Endometrial microvascular endothelial cells (primary cell): ENCODE measurements around the gene NUB1. TPM values are rescaled to one million over a fixed set of nuclear protein-coding genes. Genes with fewer than 3 reads are reported as not detected.

ENCODE experiments used
- in situ Hi-C: cut with HindIII; loops from 2 replicates; pipeline ENCODE4 v1.10.0; 2017; ENCODE audit warnings: low sequenced_read_pairs, low pct_unique_long_range_greater_than_20kb; ENCODE audit errors: inconsistent ontology term
- total RNA-seq: library from RNA; depleted of rRNA; stranded (reverse); fragments of >200 nt; gene quantifications from one replicate; pipeline ENCODE4 v1.2.3, GENCODE V29; 2015; ENCODE audit errors: inconsistent ontology term

Gene NUB1
- total RNA-seq, 1 donor from 2014 or later, result 30.9 TPM

GRCh38 chr7:151312831-151313809 lies 28.5 kb upstream of the NUB1 start:
- in situ Hi-C loops, result no loop called here

GRCh38 chr7:151313857-151314256 lies 27.8 kb upstream of the NUB1 start:
- in situ Hi-C loops, result no loop called here

GRCh38 chr7:151314401-151314800 lies 27.2 kb upstream of the NUB1 start:
- in situ Hi-C loops, result no loop called here

- in situ Hi-C loops, result no loop called here
Observed at GRCh38 chr7:151315038-151315655, 26.5 kb upstream of the NUB1 start.

- in situ Hi-C loops, result no loop called here
Observed at GRCh38 chr7:151316896-151317295, 24.7 kb upstream of the NUB1 start.

- in situ Hi-C loops, result no loop called here
Observed at GRCh38 chr7:151317936-151318335, 23.7 kb upstream of the NUB1 start.

- in situ Hi-C loops, result no loop called here
Observed at GRCh38 chr7:151319189-151319588, 22.4 kb upstream of the NUB1 start.

GRCh38 chr7:151320263-151320845 lies 21.3 kb upstream of the NUB1 start:
- in situ Hi-C loops, result no loop called here

GRCh38 chr7:151321341-151321740 lies 20.3 kb upstream of the NUB1 start:
- in situ Hi-C loops, result no loop called here

GRCh38 chr7:151322906-151323305 lies 18.7 kb upstream of the NUB1 start:
- in situ Hi-C loops, result no loop called here

GRCh38 chr7:151327022-151327421 lies 14.6 kb upstream of the NUB1 start:
- in situ Hi-C loops, result no loop called here

- in situ Hi-C loops, result no loop called here
Observed at GRCh38 chr7:151327659-151328058, 14.0 kb upstream of the NUB1 start.

- in situ Hi-C loops, result no loop called here
Observed at GRCh38 chr7:151330181-151330580, 11.4 kb upstream of the NUB1 start.

- in situ Hi-C loops, result no loop called here
Observed at GRCh38 chr7:151330661-151331060, 11.0 kb upstream of the NUB1 start.

GRCh38 chr7:151334628-151335027 lies 7.0 kb upstream of the NUB1 start:
- in situ Hi-C loops, result no loop called here

- in situ Hi-C loops, result no loop called here
Observed at GRCh38 chr7:151336027-151336708, 5.4 kb upstream of the NUB1 start.

- in situ Hi-C loops, result no loop called here
Observed at GRCh38 chr7:151337346-151337745, 4.3 kb upstream of the NUB1 start.

- in situ Hi-C loops, result no loop called here
Observed at GRCh38 chr7:151338809-151339208, 2.8 kb upstream of the NUB1 start.

GRCh38 chr7:151339651-151340382 lies 1.8 kb upstream of the NUB1 start:
- in situ Hi-C loops, result no loop called here
